K562 (cell line): Measurements from ENCODE around the gene CHERP. TPM values are rescaled to one million over a fixed set of nuclear protein-coding genes. Genes with fewer than 3 reads are reported as not detected.
A peak's percentile ranks its signal among the peaks of the same experiment; 100 is the strongest.

ENCODE experiments used
- ELF4 ChIP-seq: fragments of 450-650 bp; formaldehyde crosslinking; IDR thresholded peaks from 2 replicates; pipeline ENCODE4 v1.4.0; 2022; ENCODE audit warnings: missing genetic modification characterization
- L3MBTL2 ChIP-seq: fragments of 450-650 bp; IDR thresholded peaks from 2 replicates; pipeline ENCODE4 v1.6.1; 2016; ENCODE audit warnings: mild to moderate bottlenecking, moderate library complexity
- NR1H2 ChIP-seq: sonication (generic); formaldehyde crosslinking; IDR thresholded peaks from 2 replicates; pipeline ENCODE4 v1.4.0; 2020; ENCODE audit warnings: mild to moderate bottlenecking, missing genetic modification reagents
- NR4A1 ChIP-seq, 2 experiments: fragments of 250-450 bp in 1 of 2; fragments of 450-650 bp in 1 of 2; sonication (Bioruptor Pico) in 1 of 2; IDR thresholded peaks; 2 replicates each; pipeline versions ENCODE4 v1.4.0 to v1.6.1; 2016 to 2020; ENCODE audit warnings: mild to moderate bottlenecking in 2 of 2, missing compliant biosample characterization in 1 of 2, missing genetic modification characterization in 1 of 2, moderate library complexity in 1 of 2
- ZBTB17 ChIP-seq: fragments of 450-650 bp; formaldehyde crosslinking; IDR thresholded peaks from 2 replicates; pipeline ENCODE4 v1.4.0; 2020; ENCODE audit warnings: mild to moderate bottlenecking
- ZNF175 ChIP-seq: fragments of 200-800 bp; sonication (Bioruptor generic); IDR thresholded peaks from 2 replicates; pipeline ENCODE4 v1.6.1; 2016; ENCODE audit warnings: low read depth, mild to moderate bottlenecking, missing genetic modification characterization, missing compliant biosample characterization
- ZNF445 ChIP-seq: fragments of 250-450 bp; sonication (Bioruptor Pico); IDR thresholded peaks from 2 replicates; pipeline ENCODE4 v1.4.0; 2020; ENCODE audit warnings: low read depth, mild to moderate bottlenecking, moderate library complexity
- ZNF785 ChIP-seq: fragments of 250-450 bp; sonication (Bioruptor Pico); IDR thresholded peaks from 2 replicates; pipeline ENCODE4 v1.4.0; 2020; ENCODE audit warnings: mild to moderate bottlenecking
- polyA plus RNA-seq, 8 experiments: library from polyadenylated mRNA; depleted of rRNA in 4 of 8; stranded (reverse) in 5 of 8; unstranded in 3 of 8; fragments of >200 nt; fragmentation: Nextera tagmentation in 2 of 8; fragmentation: Illumina TruSeq in 1 of 8; extraction: Ambion mirVana in 2 of 8; extraction: Trizol in 1 of 8; gene quantifications; 2 replicates each; pipeline versions ENCODE4 v1.2.1 to v1.2.3, GENCODE V29; 2011 to 2014; ENCODE audit warnings: inconsistent platforms in 1 of 8, missing spikeins in 1 of 8
- total RNA-seq, 7 experiments: library from RNA; depleted of rRNA in 6 of 7; stranded (reverse); fragments of >200 nt in 6 of 7; fragmentation: Illumina TruSeq in 2 of 7; extraction: Trizol in 2 of 7; gene quantifications; 2 replicates each; pipeline versions ENCODE4 v1.2.1 to v1.2.3, GENCODE V29; 2011 to 2021; ENCODE audit warnings: low replicate concordance in 1 of 7
- TF ChIP-seq, protein P1 (sequence below): fragments of 250-450 bp; sonication (Bioruptor Pico); IDR thresholded peaks from 2 replicates; pipeline ENCODE4 v1.5.0; 2021
- TF ChIP-seq, protein P2 (sequence below), 3 experiments: IDR thresholded peaks in 2 of 3; conservative IDR thresholded peaks in 1 of 3; 2 replicates each; pipeline ENCODE4 v1.5.1; 2011 to 2012; ENCODE audit warnings: low read length in 3 of 3, mild to moderate bottlenecking in 3 of 3, control low read depth in 2 of 3, improper control_type of control experiment in 1 of 3, inconsistent platforms in 1 of 3, low read depth in 1 of 3, mixed read lengths in 1 of 3, moderate library complexity in 1 of 3; ENCODE audit not compliant: insufficient read depth in 2 of 3
- TF ChIP-seq, protein P3 (sequence below): fragments of 250-450 bp; sonication (Bioruptor Pico); IDR thresholded peaks from 2 replicates; pipeline ENCODE4 v1.8.0; 2021; ENCODE audit warnings: moderate library complexity, mild to moderate bottlenecking, inconsistent platforms
- TF ChIP-seq, protein P4 (sequence below): fragments of 450-650 bp; conservative IDR thresholded peaks from 2 replicates; pipeline ENCODE4 v1.6.1; 2016; ENCODE audit warnings: missing genetic modification characterization, low read depth, mild to moderate bottlenecking, missing compliant biosample characterization, moderate library complexity
- TF ChIP-seq, protein P5 (sequence below), 2 experiments: fragments of 450-650 bp; IDR thresholded peaks; 2 replicates each; pipeline ENCODE4 v1.6.1; 2018; ENCODE audit warnings: mild to moderate bottlenecking in 2 of 2, low read depth in 1 of 2; ENCODE audit not compliant: partially characterized antibody in 2 of 2

CHERP gene
- total and polyA plus RNA-seq, 9 of the 15 experiments (the other 6 are each of a cell fraction or from before 2014, with no cell fraction given), result 0.60 to 85.1 (median 7.8) TPM

DNA sequence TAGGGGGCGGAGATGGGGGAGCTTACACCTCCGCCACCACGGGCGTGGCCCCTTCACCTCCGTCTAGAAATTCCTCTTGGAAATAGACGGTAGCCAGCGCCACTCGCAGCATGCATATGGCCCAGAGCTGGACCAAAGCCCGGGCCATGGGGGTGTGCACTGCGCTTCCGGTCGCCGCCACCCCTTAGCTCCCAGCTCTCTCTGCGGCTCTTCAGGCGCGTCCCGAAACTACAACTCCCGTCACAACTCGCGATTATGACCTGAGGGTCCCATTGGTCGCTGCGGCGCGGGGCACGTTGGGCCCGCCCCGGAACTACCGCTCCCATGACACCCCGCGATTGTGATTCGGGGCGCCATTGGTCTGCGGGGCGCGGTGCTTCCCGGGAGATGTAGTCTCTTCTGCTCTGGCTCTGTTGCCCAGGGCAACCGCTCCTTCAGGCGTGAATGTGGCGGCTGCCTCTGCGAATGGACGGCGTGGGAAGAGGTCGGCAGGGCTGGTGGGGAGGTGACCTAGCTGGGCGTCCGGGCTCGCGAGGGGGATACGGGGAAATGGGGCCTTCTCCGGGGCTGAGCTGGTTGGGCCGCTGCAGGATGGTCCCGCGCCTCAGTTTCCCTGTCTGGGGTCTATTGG lies 46.1 kb downstream of the CHERP start, which contains the start of the genes C19orf44 and CALR3 (continued):
- TF ChIP-seq ZNF785 (no peak), ZBTB17 (CRISPR knock-in tag) (peak; percentile 82; the same call in 1 of the 2 replicates), ZNF445 (CRISPR knock-in tag) (no peak), NR4A1 (CRISPR knock-in tag; IDR thresholded peaks at IDR 0.05) (no peak), NR4A1 (tag; IDR thresholded peaks at IDR 0.05) (peak; percentile 84; the same call in 1 of the 2 replicates), ZNF175 (CRISPR knock-in tag) (peak; percentile 86), NR1H2 (no peak), ELF4 (0 out of 2 replicates have a peak, but pooled peaks have one; percentile 11), L3MBTL2 (peak; percentile 79)
- TF ChIP-seq, protein P1, sequence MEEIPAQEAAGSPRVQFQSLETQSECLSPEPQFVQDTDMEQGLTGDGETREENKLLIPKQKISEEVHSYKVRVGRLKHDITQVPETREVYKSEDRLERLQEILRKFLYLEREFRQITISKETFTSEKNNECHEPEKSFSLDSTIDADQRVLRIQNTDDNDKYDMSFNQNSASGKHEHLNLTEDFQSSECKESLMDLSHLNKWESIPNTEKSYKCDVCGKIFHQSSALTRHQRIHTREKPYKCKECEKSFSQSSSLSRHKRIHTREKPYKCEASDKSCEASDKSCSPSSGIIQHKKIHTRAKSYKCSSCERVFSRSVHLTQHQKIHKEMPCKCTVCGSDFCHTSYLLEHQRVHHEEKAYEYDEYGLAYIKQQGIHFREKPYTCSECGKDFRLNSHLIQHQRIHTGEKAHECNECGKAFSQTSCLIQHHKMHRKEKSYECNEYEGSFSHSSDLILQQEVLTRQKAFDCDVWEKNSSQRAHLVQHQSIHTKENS (CRISPR knock-in tag), result no peak
- TF ChIP-seq, protein P2, sequence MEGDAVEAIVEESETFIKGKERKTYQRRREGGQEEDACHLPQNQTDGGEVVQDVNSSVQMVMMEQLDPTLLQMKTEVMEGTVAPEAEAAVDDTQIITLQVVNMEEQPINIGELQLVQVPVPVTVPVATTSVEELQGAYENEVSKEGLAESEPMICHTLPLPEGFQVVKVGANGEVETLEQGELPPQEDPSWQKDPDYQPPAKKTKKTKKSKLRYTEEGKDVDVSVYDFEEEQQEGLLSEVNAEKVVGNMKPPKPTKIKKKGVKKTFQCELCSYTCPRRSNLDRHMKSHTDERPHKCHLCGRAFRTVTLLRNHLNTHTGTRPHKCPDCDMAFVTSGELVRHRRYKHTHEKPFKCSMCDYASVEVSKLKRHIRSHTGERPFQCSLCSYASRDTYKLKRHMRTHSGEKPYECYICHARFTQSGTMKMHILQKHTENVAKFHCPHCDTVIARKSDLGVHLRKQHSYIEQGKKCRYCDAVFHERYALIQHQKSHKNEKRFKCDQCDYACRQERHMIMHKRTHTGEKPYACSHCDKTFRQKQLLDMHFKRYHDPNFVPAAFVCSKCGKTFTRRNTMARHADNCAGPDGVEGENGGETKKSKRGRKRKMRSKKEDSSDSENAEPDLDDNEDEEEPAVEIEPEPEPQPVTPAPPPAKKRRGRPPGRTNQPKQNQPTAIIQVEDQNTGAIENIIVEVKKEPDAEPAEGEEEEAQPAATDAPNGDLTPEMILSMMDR (IDR thresholded peaks at IDR 0.05 in 2 of 3, conservative IDR thresholded peaks at IDR 0.05 in 1 of 3; ENCODE audit: insufficient read depth in 2 of 3, low read depth in 1 of 3, low read length in 3 of 3), result peak in 2 of 3 experiments; percentile 30 to 40; a peak in 2 of 6 replicates
- TF ChIP-seq, protein P3, sequence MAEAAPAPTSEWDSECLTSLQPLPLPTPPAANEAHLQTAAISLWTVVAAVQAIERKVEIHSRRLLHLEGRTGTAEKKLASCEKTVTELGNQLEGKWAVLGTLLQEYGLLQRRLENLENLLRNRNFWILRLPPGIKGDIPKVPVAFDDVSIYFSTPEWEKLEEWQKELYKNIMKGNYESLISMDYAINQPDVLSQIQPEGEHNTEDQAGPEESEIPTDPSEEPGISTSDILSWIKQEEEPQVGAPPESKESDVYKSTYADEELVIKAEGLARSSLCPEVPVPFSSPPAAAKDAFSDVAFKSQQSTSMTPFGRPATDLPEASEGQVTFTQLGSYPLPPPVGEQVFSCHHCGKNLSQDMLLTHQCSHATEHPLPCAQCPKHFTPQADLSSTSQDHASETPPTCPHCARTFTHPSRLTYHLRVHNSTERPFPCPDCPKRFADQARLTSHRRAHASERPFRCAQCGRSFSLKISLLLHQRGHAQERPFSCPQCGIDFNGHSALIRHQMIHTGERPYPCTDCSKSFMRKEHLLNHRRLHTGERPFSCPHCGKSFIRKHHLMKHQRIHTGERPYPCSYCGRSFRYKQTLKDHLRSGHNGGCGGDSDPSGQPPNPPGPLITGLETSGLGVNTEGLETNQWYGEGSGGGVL (CRISPR knock-in tag), result no peak
- TF ChIP-seq, protein P4, sequence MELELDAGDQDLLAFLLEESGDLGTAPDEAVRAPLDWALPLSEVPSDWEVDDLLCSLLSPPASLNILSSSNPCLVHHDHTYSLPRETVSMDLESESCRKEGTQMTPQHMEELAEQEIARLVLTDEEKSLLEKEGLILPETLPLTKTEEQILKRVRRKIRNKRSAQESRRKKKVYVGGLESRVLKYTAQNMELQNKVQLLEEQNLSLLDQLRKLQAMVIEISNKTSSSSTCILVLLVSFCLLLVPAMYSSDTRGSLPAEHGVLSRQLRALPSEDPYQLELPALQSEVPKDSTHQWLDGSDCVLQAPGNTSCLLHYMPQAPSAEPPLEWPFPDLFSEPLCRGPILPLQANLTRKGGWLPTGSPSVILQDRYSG (tag), result peak; percentile 77; the same call in 1 of the 2 replicates
- TF ChIP-seq, protein P5, sequence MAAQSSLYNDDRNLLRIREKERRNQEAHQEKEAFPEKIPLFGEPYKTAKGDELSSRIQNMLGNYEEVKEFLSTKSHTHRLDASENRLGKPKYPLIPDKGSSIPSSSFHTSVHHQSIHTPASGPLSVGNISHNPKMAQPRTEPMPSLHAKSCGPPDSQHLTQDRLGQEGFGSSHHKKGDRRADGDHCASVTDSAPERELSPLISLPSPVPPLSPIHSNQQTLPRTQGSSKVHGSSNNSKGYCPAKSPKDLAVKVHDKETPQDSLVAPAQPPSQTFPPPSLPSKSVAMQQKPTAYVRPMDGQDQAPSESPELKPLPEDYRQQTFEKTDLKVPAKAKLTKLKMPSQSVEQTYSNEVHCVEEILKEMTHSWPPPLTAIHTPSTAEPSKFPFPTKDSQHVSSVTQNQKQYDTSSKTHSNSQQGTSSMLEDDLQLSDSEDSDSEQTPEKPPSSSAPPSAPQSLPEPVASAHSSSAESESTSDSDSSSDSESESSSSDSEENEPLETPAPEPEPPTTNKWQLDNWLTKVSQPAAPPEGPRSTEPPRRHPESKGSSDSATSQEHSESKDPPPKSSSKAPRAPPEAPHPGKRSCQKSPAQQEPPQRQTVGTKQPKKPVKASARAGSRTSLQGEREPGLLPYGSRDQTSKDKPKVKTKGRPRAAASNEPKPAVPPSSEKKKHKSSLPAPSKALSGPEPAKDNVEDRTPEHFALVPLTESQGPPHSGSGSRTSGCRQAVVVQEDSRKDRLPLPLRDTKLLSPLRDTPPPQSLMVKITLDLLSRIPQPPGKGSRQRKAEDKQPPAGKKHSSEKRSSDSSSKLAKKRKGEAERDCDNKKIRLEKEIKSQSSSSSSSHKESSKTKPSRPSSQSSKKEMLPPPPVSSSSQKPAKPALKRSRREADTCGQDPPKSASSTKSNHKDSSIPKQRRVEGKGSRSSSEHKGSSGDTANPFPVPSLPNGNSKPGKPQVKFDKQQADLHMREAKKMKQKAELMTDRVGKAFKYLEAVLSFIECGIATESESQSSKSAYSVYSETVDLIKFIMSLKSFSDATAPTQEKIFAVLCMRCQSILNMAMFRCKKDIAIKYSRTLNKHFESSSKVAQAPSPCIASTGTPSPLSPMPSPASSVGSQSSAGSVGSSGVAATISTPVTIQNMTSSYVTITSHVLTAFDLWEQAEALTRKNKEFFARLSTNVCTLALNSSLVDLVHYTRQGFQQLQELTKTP (IDR thresholded peaks at IDR 0.05; ENCODE audit: low read depth in 1 of 2, partially characterized antibody in 2 of 2), result peak; percentile 46 to 100
